H9 (cell line): ENCODE measurements around the gene EPHA8. TPM values are rescaled to one million over a fixed set of nuclear protein-coding genes. Genes with fewer than 3 reads are reported as not detected.
A peak's percentile ranks its signal among the peaks of the same experiment; 100 is the strongest.

Experiments
- DNase-seq: peaks from one replicate; pipeline ENCODE4 v3.0.0-alpha.2; 2017
- H2AFZ ChIP-seq: one replicate; pipeline ENCODE4 v1.6.1; 2013; ENCODE audit warnings: mild to moderate bottlenecking, low read length, control low read depth, moderate library complexity
- H2AK5ac ChIP-seq: 2 replicates; pipeline ENCODE4 v1.6.1; 2013; ENCODE audit warnings: low read length, control low read depth, mixed read lengths; ENCODE audit not compliant: insufficient read length
- H2BK120ac ChIP-seq: one replicate; pipeline ENCODE4 v1.6.1; 2013; ENCODE audit warnings: low read depth, mild to moderate bottlenecking, low read length, control low read depth, inconsistent platforms; ENCODE audit not compliant: poor library complexity, severe bottlenecking
- H2BK12ac ChIP-seq: 2 replicates; pipeline ENCODE4 v1.6.1; 2013; ENCODE audit warnings: low read length, control low read depth, mixed read lengths, low read depth; ENCODE audit not compliant: insufficient read length
- H2BK15ac ChIP-seq: 2 replicates; pipeline ENCODE4 v1.6.1; 2013; ENCODE audit warnings: low read depth, low read length, control low read depth
- H2BK20ac ChIP-seq: one replicate; pipeline ENCODE4 v1.6.1; 2013; ENCODE audit warnings: low read depth, mild to moderate bottlenecking, low read length, control low read depth, inconsistent platforms; ENCODE audit not compliant: poor library complexity, severe bottlenecking
- H2BK5ac ChIP-seq: 2 replicates; pipeline ENCODE4 v1.6.1; 2013; ENCODE audit warnings: low read length, control low read depth, mixed read lengths; ENCODE audit not compliant: insufficient read length
- H3K14ac ChIP-seq: 2 replicates; pipeline ENCODE4 v1.6.1; 2013; ENCODE audit warnings: low read length, control low read depth; ENCODE audit not compliant: insufficient read depth
- H3K18ac ChIP-seq: 2 replicates; pipeline ENCODE4 v1.6.1; 2013; ENCODE audit warnings: low read depth, mild to moderate bottlenecking, mixed read lengths, low read length, control low read depth; ENCODE audit not compliant: insufficient read length
- H3K23ac ChIP-seq: 2 replicates; pipeline ENCODE4 v1.6.1; 2013; ENCODE audit warnings: low read length, control low read depth, mixed read lengths, low read depth; ENCODE audit not compliant: insufficient read length
- H3K23me2 ChIP-seq: 2 replicates; pipeline ENCODE4 v1.6.1; 2013; ENCODE audit warnings: low read depth, mild to moderate bottlenecking, mixed read lengths, low read length, control low read depth; ENCODE audit not compliant: insufficient read length, poor library complexity, severe bottlenecking
- H3K27ac ChIP-seq: 2 replicates; pipeline ENCODE4 v1.5.1; 2013; ENCODE audit warnings: low read length, control low read depth, mixed read lengths, low read depth; ENCODE audit not compliant: insufficient read length
- H3K27me3 ChIP-seq: 2 replicates; pipeline ENCODE4 v1.6.1; 2013; ENCODE audit warnings: low read length, control low read depth, inconsistent platforms; ENCODE audit not compliant: insufficient read depth
- H3K4ac ChIP-seq: 2 replicates; pipeline ENCODE4 v1.6.1; 2013; ENCODE audit warnings: low read depth, mild to moderate bottlenecking, control low read depth, inconsistent platforms, low read length, moderate library complexity
- H3K4me1 ChIP-seq: 2 replicates; pipeline ENCODE4 v1.6.1; 2013; ENCODE audit warnings: low read length, control low read depth, inconsistent platforms; ENCODE audit not compliant: insufficient read depth
- H3K4me2 ChIP-seq: 2 replicates; pipeline ENCODE4 v1.6.1; 2013; ENCODE audit warnings: low read length, control low read depth, mixed read lengths; ENCODE audit not compliant: insufficient read length, insufficient read depth
- H3K56ac ChIP-seq: 2 replicates; pipeline ENCODE4 v1.6.1; 2013; ENCODE audit warnings: low read depth, mild to moderate bottlenecking, mixed read lengths, low read length, control low read depth; ENCODE audit not compliant: insufficient read length
- H3K79me1 ChIP-seq: 2 replicates; pipeline ENCODE4 v1.6.1; 2013; ENCODE audit warnings: low read depth, mild to moderate bottlenecking, moderate library complexity, low read length, control low read depth, inconsistent platforms; ENCODE audit not compliant: insufficient read depth, poor library complexity, severe bottlenecking
- H3K79me2 ChIP-seq: 2 replicates; pipeline ENCODE4 v1.6.1; 2013; ENCODE audit warnings: low read length, control low read depth, inconsistent platforms; ENCODE audit not compliant: insufficient read depth
- H3K9ac ChIP-seq: 2 replicates; pipeline ENCODE4 v1.6.1; 2013; ENCODE audit warnings: low read length, control low read depth, mixed read lengths; ENCODE audit not compliant: insufficient read length; ENCODE audit errors: extremely low read depth
- H3K9me3 ChIP-seq: one replicate; pipeline ENCODE4 v1.6.1; 2013; ENCODE audit warnings: low read depth, low read length, inconsistent platforms; ENCODE audit not compliant: control insufficient read depth
- H3T11ph ChIP-seq: one replicate; pipeline ENCODE4 v1.6.1; 2013; ENCODE audit warnings: mild to moderate bottlenecking, low read length, control low read depth, inconsistent platforms
- H4K20me1 ChIP-seq: one replicate; pipeline ENCODE4 v1.6.1; 2013; ENCODE audit not compliant: control insufficient read depth, insufficient read length, insufficient read depth
- H4K5ac ChIP-seq: 2 replicates; pipeline ENCODE4 v1.6.1; 2013; ENCODE audit warnings: low read depth, mild to moderate bottlenecking, mixed read lengths, low read length, control low read depth; ENCODE audit not compliant: insufficient read length
- H4K8ac ChIP-seq: replicated peaks from 2 replicates; pipeline ENCODE4 v1.6.1; 2013; ENCODE audit warnings: low read length, control low read depth, mixed read lengths, low read depth; ENCODE audit not compliant: insufficient read length
- H4K91ac ChIP-seq: 2 replicates; pipeline ENCODE4 v1.6.1; 2013; ENCODE audit warnings: low read depth, mild to moderate bottlenecking, moderate library complexity, mixed read lengths, low read length, control low read depth; ENCODE audit not compliant: insufficient read length
- H3K27ac Mint-ChIP-seq, 3 experiments: 2 replicates in 2 of 3; 3 replicates in 1 of 3; pipeline ENCODE4 v1.8.0; 2020 to 2021; ENCODE audit warnings: mixed read lengths in 3 of 3, mild to moderate bottlenecking in 1 of 3, moderate library complexity in 1 of 3
- H3K27me3 Mint-ChIP-seq: 2 replicates; pipeline ENCODE4 v1.8.0; 2021; ENCODE audit warnings: low read depth, mild to moderate bottlenecking, moderate library complexity, mixed read lengths
- H3K36me3 Mint-ChIP-seq, 3 experiments: 2 replicates in 2 of 3; 3 replicates in 1 of 3; pipeline ENCODE4 v1.8.0; 2020 to 2021; ENCODE audit warnings: low read depth in 3 of 3, mixed read lengths in 3 of 3; ENCODE audit not compliant: insufficient read depth in 1 of 3
- H3K4me1 Mint-ChIP-seq, 2 experiments: 2 replicates each; pipeline ENCODE4 v1.8.0; 2020; ENCODE audit warnings: mixed read lengths in 2 of 2
- H3K4me3 Mint-ChIP-seq, 2 experiments: 2 replicates in 1 of 2; 3 replicates in 1 of 2; pipeline ENCODE4 v1.8.0; 2020 to 2021; ENCODE audit warnings: mild to moderate bottlenecking in 2 of 2, mixed read lengths in 2 of 2, moderate library complexity in 1 of 2
- H3K9me3 Mint-ChIP-seq, 2 experiments: 2 replicates in 1 of 2; 3 replicates in 1 of 2; pipeline ENCODE4 v1.8.0; 2020; ENCODE audit warnings: mild to moderate bottlenecking in 2 of 2, mixed read lengths in 2 of 2, moderate library complexity in 1 of 2
- CTCF ChIP-seq: fragments of 200-600 bp; sonication (generic); conservative IDR thresholded peaks from 3 replicates; pipeline ENCODE4 v1.8.0; 2021; ENCODE audit warnings: antibody characterized with exemption, mild to moderate bottlenecking
- WGBS: extraction: QIAGEN DNeasy Blood & Tissue Kit; methylation state at CpG from one replicate; pipeline ENCODE4 v1.1.7; 2013; ENCODE audit warnings: missing lambda C conversion rate, low lambda C conversion rate, mixed read lengths; ENCODE audit not compliant: insufficient read length; ENCODE audit errors: extremely low coverage; 5-methylcytosine and 5-hydroxymethylcytosine counted together
- total RNA-seq: library from RNA; stranded (reverse); gene quantifications from 2 replicates; pipeline ENCODE4 v1.2.1, GENCODE V29; 2021

The EPHA8 gene
- total RNA-seq, 1 experiment from 2014 or later = 3.4 TPM

DNA sequence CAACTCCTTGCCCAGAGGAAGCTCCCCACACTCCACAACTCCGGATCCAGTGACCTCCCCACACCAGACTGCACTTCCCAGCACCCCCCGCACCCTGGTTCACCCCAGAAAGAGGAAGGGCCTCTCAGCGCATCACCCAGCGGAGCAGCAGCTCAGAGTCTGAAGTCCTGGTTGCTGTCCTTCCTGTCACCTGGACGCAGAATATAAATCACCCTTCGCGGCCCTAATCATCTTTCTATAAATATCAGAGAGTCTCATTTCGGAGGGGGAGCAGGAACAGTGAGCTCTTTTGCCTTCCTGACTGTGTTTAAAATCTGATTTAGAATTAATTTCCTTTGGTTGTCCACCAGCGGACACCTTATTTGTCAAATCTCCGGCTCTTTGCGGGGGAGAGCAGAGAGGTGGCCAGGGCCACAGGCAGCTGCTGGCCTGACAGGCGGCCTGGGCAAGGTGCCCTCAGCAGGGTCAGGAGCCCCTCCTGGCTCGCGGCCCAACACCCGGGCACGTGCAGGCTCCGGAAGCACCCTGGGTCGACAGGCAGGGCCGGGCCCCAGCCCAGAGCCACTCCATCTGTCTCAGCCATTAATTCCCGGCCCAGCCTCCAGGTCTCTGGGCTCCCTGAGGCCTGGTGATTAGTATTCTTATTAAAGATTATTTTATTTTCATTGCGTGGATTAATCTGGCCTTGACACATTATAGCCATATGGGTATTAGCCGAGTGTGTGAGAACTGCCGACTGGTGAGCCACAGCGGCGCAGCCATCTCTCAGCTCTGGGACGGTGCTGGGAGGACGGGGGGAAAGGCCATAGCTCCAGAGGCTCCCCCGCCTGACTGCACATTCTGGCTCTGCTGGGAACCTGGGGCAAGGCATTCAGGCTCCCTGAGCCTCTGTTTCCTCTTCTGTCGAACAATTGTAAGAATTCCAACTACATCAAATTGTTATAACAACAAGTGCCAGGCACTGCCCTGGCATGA, 19.7 kb downstream of the EPHA8 start:
- no peak overlapping the region for H4K8ac ChIP-seq
- no peak overlapping the region for H2BK5ac ChIP-seq
- no peak overlapping the region for H4K91ac ChIP-seq
- no peak overlapping the region for H3K18ac ChIP-seq
- no peaks in the 10 kb centered on the region for H3K79me2 ChIP-seq
- no peak for TF ChIP-seq CTCF
- H3K9me3 ChIP-seq = peaks cover 9% of the 10 kb centered on the region
- H2BK120ac ChIP-seq = no peak overlapping the region
- H2BK12ac ChIP-seq = no peak overlapping the region
- H3K27ac ChIP-seq = no peak overlapping the region
- peaks cover 2 to 4% (median 4%) of the 10 kb centered on the region in 3 experiments; a peak in 4 of 7 replicates for H3K36me3 Mint-ChIP-seq
- H3K9me3 Mint-ChIP-seq = peaks cover 14% of the 10 kb centered on the region in 2 experiments
- H3K27ac Mint-ChIP-seq = peak overlapping the region in 1 of 3 experiments; percentile 27; a peak in 2 of 7 replicates
- H3K23ac ChIP-seq = no peak overlapping the region
- H3K79me1 ChIP-seq = no peaks in the 10 kb centered on the region
- H3T11ph ChIP-seq = no peak overlapping the region
- H2BK20ac ChIP-seq = no peak overlapping the region
- no peak overlapping the region; the same call in 1 of the 2 replicates for H3K14ac ChIP-seq
- peaks cover 4 to 25% of the 10 kb centered on the region in 2 experiments for H3K4me1 Mint-ChIP-seq
- H3K4me2 ChIP-seq = no peak overlapping the region
- H2BK15ac ChIP-seq = no peak overlapping the region
- H3K9ac ChIP-seq = no peak overlapping the region
- DNase-seq = no peak
- no peak overlapping the region for H3K56ac ChIP-seq
- WGBS = no CpG with 5 or more reads among the region's 29 CpGs
- no peaks in the 10 kb centered on the region for H4K20me1 ChIP-seq
- no peaks in the 10 kb centered on the region for H3K23me2 ChIP-seq
- H3K4me3 Mint-ChIP-seq = no peak overlapping the region
- H3K27me3 Mint-ChIP-seq = no peaks in the 10 kb centered on the region; the same call in 1 of the 2 replicates
- no peaks in the 10 kb centered on the region for H3K4me1 ChIP-seq
- H3K4ac ChIP-seq = no peak overlapping the region
- no peak overlapping the region for H2AK5ac ChIP-seq
- H2AFZ ChIP-seq = no peak overlapping the region
- no peaks in the 10 kb centered on the region for H3K27me3 ChIP-seq
- H4K5ac ChIP-seq = no peak overlapping the region
